Neuron (in vitro differentiated cells): ENCODE measurements around the gene GTF3C1.

Experiments used
- H2AFZ ChIP-seq: one replicate; pipeline ENCODE4 v1.6.1; 2013; ENCODE audit warnings: low read depth, mild to moderate bottlenecking, inconsistent platforms, low read length, moderate library complexity
- H3K27me3 ChIP-seq: one replicate; pipeline ENCODE4 v1.6.1; 2013; ENCODE audit warnings: low read length; ENCODE audit not compliant: insufficient read depth
- H3K36me3 ChIP-seq: one replicate; pipeline ENCODE4 v1.6.1; 2013; ENCODE audit warnings: low read length; ENCODE audit not compliant: insufficient read depth
- H3K4me1 ChIP-seq: one replicate; pipeline ENCODE4 v1.6.1; 2013; ENCODE audit warnings: low read length; ENCODE audit not compliant: insufficient read depth
- H3K4me3 ChIP-seq: 2 replicates; pipeline ENCODE4 v1.5.1; 2013; ENCODE audit warnings: mild to moderate bottlenecking, low read length, moderate library complexity
- H3K9me3 ChIP-seq: one replicate; pipeline ENCODE4 v1.6.1; 2013; ENCODE audit warnings: low read length

The GTF3C1 gene

GRCh38 chr16:27472091-27473020 is 77.4 kb downstream of the GTF3C1 start:
- no peak overlapping the region for H3K4me3 ChIP-seq
- H3K4me1 ChIP-seq, result no peaks in the 10 kb centered on the region
- H2AFZ ChIP-seq, result no peak overlapping the region
- H3K9me3 ChIP-seq, result peaks cover 8% of the 10 kb centered on the region
- H3K36me3 ChIP-seq, result peaks cover 96% of the 10 kb centered on the region
- no peaks in the 10 kb centered on the region for H3K27me3 ChIP-seq

GRCh38 chr16:27471661-27472060 is 78.1 kb downstream of the GTF3C1 start:
- peaks cover 96% of the 10 kb centered on the region for H3K36me3 ChIP-seq

GRCh38 chr16:27470567-27471431 is 78.9 kb downstream of the GTF3C1 start:
- no peak overlapping the region for H2AFZ ChIP-seq
- no peak overlapping the region for H3K4me3 ChIP-seq
- H3K4me1 ChIP-seq, result no peaks in the 10 kb centered on the region
- H3K27me3 ChIP-seq, result no peaks in the 10 kb centered on the region
- peaks cover 10% of the 10 kb centered on the region for H3K9me3 ChIP-seq
- H3K36me3 ChIP-seq, result peaks cover 96% of the 10 kb centered on the region

More at GRCh38 chr16:27471661-27472060, 78.1 kb downstream of the GTF3C1 start:
- Histone ChIP-seq H3K4me1 (no peaks in the 10 kb centered on the region), H2AFZ (no peak overlapping the region), H3K9me3 (peaks cover 10% of the 10 kb centered on the region), H3K27me3 (no peaks in the 10 kb centered on the region), H3K4me3 (no peak overlapping the region)

GRCh38 chr16:27468941-27469531 is 80.7 kb downstream of the GTF3C1 start:
- H3K36me3 ChIP-seq, result peaks cover 97% of the 10 kb centered on the region
- no peaks in the 10 kb centered on the region for H3K27me3 ChIP-seq
- no peaks in the 10 kb centered on the region for H3K4me1 ChIP-seq
- peaks cover 10% of the 10 kb centered on the region for H3K9me3 ChIP-seq
- no peak overlapping the region for H3K4me3 ChIP-seq
- H2AFZ ChIP-seq, result no peak overlapping the region

GRCh38 chr16:27465483-27465879 is 84.2 kb downstream of the GTF3C1 start:
- Histone ChIP-seq H3K27me3 (no peaks in the 10 kb centered on the region), H3K9me3 (peaks cover 10% of the 10 kb centered on the region), H2AFZ (no peak overlapping the region), H3K4me3 (no peak overlapping the region), H3K36me3 (peaks cover 92% of the 10 kb centered on the region), H3K4me1 (no peaks in the 10 kb centered on the region)

- H3K9me3 ChIP-seq, result peaks cover 10% of the 10 kb centered on the region
- H2AFZ ChIP-seq, result no peak overlapping the region
- H3K4me3 ChIP-seq, result no peak overlapping the region
- H3K4me1 ChIP-seq, result no peaks in the 10 kb centered on the region
- H3K27me3 ChIP-seq, result no peaks in the 10 kb centered on the region
- H3K36me3 ChIP-seq, result peaks cover 89% of the 10 kb centered on the region
These were observed 84.9 kb downstream of the GTF3C1 start for GRCh38 chr16:27464626-27465482.

- Histone ChIP-seq H3K36me3 (peaks cover 86% of the 10 kb centered on the region), H3K9me3 (peaks cover 6% of the 10 kb centered on the region), H3K4me1 (no peaks in the 10 kb centered on the region), H3K27me3 (no peaks in the 10 kb centered on the region), H2AFZ (no peak overlapping the region), H3K4me3 (no peak overlapping the region)
These were observed 85.7 kb downstream of the GTF3C1 start for GRCh38 chr16:27463741-27464591.

- Histone ChIP-seq H3K9me3 (peaks cover 6% of the 10 kb centered on the region), H3K27me3 (no peaks in the 10 kb centered on the region), H3K4me1 (no peaks in the 10 kb centered on the region), H3K4me3 (no peak overlapping the region), H3K36me3 (peaks cover 77% of the 10 kb centered on the region), H2AFZ (no peak overlapping the region)
These were observed 86.6 kb downstream of the GTF3C1 start for GRCh38 chr16:27462846-27463682.

GRCh38 chr16:27462200-27462845 is 87.4 kb downstream of the GTF3C1 start:
- peaks cover 72% of the 10 kb centered on the region for H3K36me3 ChIP-seq
- H3K4me1 ChIP-seq, result no peaks in the 10 kb centered on the region
- H3K27me3 ChIP-seq, result no peaks in the 10 kb centered on the region
- no peak overlapping the region for H3K4me3 ChIP-seq
- no peak overlapping the region for H2AFZ ChIP-seq
- H3K9me3 ChIP-seq, result peaks cover 2% of the 10 kb centered on the region

- H3K36me3 ChIP-seq, result peaks cover 65% of the 10 kb centered on the region
- H3K4me1 ChIP-seq, result no peaks in the 10 kb centered on the region
- H3K27me3 ChIP-seq, result no peaks in the 10 kb centered on the region
- no peaks in the 10 kb centered on the region for H3K9me3 ChIP-seq
- H3K4me3 ChIP-seq, result no peak overlapping the region
- no peak overlapping the region for H2AFZ ChIP-seq
These were observed 88.1 kb downstream of the GTF3C1 start for GRCh38 chr16:27461483-27462171.
